PC-9 (cell line): ENCODE measurements around the gene RPL36AL. TPM values are rescaled to one million over a fixed set of nuclear protein-coding genes. Genes with fewer than 3 reads are reported as not detected.

Experiments used
- BruUV-seq: library from RNA; stranded (reverse); fragments of 400-500 nt; replicated peaks from 2 replicates; lab custom pipeline; 2021; lab: Mats Ljungman, UMichigan
- CTCF ChIA-PET: fragments of 300-600 bp; sonication (Branson Sonifier 250); formaldehyde crosslinking; loops from one replicate; lab custom pipeline; 2022; ENCODE audit warnings: antibody characterized with exemption; lab: Charles Lee
- POLR2A ChIA-PET: fragments of 300-600 bp; sonication (Branson Sonifier 250); formaldehyde crosslinking; loops from one replicate; lab custom pipeline; 2022; ENCODE audit warnings: antibody characterized with exemption; ENCODE audit not compliant: unreplicated experiment; lab: Charles Lee
- DNase-seq, 2 experiments: peaks; one replicate each; pipeline versions ENCODE4 v3.0.0 to v3.0.0-alpha.2; 2015 to 2022; ENCODE audit warnings: mixed read lengths in 1 of 2
- H2AFZ ChIP-seq: fragments of 200-600 bp; sonication (generic); 2 replicates; pipeline ENCODE4 v1.8.1; 2017; ENCODE audit warnings: antibody characterized with exemption
- H3F3A ChIP-seq: fragments of 200-600 bp; sonication (generic); 2 replicates; pipeline ENCODE4 v1.8.1; 2017; ENCODE audit warnings: antibody characterized with exemption, mild to moderate bottlenecking, low read depth; ENCODE audit not compliant: insufficient read depth
- H3K27ac ChIP-seq: fragments of 200-600 bp; sonication (generic); 2 replicates; pipeline ENCODE4 v1.6.1; 2016; ENCODE audit warnings: mixed run types
- H3K27me3 ChIP-seq: fragments of 200-600 bp; sonication (generic); 2 replicates; pipeline ENCODE4 v1.6.1; 2016; ENCODE audit warnings: low read depth, mixed run types; ENCODE audit not compliant: insufficient read depth
- H3K36me3 ChIP-seq: fragments of 200-600 bp; sonication (generic); 2 replicates; pipeline ENCODE4 v1.6.1; 2016; ENCODE audit warnings: low read depth, mixed run types
- H3K4me1 ChIP-seq: fragments of 200-600 bp; sonication (generic); replicated peaks from 2 replicates; pipeline ENCODE4 v1.6.1; 2016; ENCODE audit warnings: mixed run types; ENCODE audit not compliant: insufficient read depth
- H3K4me2 ChIP-seq: fragments of 200-600 bp; sonication (generic); 2 replicates; pipeline ENCODE4 v1.6.1; 2017; ENCODE audit warnings: mixed run types
- H3K4me3 ChIP-seq: fragments of 200-600 bp; sonication (generic); 2 replicates; pipeline ENCODE4 v1.6.1; 2016; ENCODE audit warnings: mixed run types
- H3K79me2 ChIP-seq: fragments of 200-600 bp; sonication (generic); 2 replicates; pipeline ENCODE4 v1.6.1; 2017; ENCODE audit warnings: low read depth, mixed run types
- H3K9me2 ChIP-seq: fragments of 200-600 bp; sonication (generic); 2 replicates; pipeline ENCODE4 v1.8.1; 2017; ENCODE audit warnings: mild to moderate bottlenecking; ENCODE audit not compliant: insufficient read depth
- H3K9me3 ChIP-seq: fragments of 200-600 bp; sonication (generic); 2 replicates; pipeline ENCODE4 v1.8.1; 2016; ENCODE audit warnings: low read depth; ENCODE audit not compliant: insufficient read depth
- H4K20me1 ChIP-seq: fragments of 200-600 bp; sonication (generic); 2 replicates; pipeline ENCODE4 v1.8.1; 2017; ENCODE audit not compliant: insufficient read depth
- EZH2 ChIP-seq: fragments of 200-600 bp; sonication (generic); IDR thresholded peaks from 2 replicates; pipeline ENCODE4 v1.8.0; 2017; ENCODE audit warnings: antibody characterized with exemption, low read depth
- intact Hi-C: fragments of 100-400 bp; cut with micrococcal nuclease; formaldehyde crosslinking; loops from one replicate; pipeline ENCODE4 v1.10.0; 2022; ENCODE audit not compliant: unreplicated experiment
- total RNA-seq: library from RNA; stranded (reverse); gene quantifications from 2 replicates; pipeline ENCODE4 v1.2.3, GENCODE V29; 2021
- TF ChIP-seq, protein P1 (sequence below): fragments of 200-600 bp; sonication (generic); conservative IDR thresholded peaks from 2 replicates; pipeline ENCODE4 v1.6.1; 2017; ENCODE audit warnings: mixed run types, antibody characterized with exemption, mild to moderate bottlenecking, moderate library complexity

RPL36AL gene
- total RNA-seq, 1 experiment from 2014 or later: 151 TPM

DNA sequence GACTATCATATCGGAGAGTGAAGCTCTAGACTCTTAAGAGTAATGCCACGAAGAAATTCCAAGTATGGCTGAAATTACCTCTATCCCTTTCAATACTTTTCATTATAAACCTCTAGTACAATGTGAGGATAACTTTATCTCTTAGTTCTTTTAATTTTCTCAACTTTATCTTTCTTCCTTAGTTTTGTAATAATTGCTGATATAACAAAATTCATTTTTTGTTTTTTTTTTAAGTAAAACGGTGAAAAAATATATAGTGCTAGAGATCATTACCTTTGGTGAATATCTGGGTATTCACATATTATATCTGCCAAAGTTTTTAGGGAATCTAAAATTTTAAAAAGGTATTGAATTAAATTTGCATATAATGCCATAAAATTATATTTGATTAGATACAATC, 34.1 kb upstream of the RPL36AL start:
- Histone ChIP-seq H3K9me3 (no peaks in the 10 kb centered on the region), H2AFZ (no peak overlapping the region)

GRCh38 chr14:49653508-49653907, 33.1 kb upstream of the RPL36AL start:
- intact Hi-C loops: no loop called here
- no peak for TF ChIP-seq EZH2
- TF ChIP-seq, protein P1, sequence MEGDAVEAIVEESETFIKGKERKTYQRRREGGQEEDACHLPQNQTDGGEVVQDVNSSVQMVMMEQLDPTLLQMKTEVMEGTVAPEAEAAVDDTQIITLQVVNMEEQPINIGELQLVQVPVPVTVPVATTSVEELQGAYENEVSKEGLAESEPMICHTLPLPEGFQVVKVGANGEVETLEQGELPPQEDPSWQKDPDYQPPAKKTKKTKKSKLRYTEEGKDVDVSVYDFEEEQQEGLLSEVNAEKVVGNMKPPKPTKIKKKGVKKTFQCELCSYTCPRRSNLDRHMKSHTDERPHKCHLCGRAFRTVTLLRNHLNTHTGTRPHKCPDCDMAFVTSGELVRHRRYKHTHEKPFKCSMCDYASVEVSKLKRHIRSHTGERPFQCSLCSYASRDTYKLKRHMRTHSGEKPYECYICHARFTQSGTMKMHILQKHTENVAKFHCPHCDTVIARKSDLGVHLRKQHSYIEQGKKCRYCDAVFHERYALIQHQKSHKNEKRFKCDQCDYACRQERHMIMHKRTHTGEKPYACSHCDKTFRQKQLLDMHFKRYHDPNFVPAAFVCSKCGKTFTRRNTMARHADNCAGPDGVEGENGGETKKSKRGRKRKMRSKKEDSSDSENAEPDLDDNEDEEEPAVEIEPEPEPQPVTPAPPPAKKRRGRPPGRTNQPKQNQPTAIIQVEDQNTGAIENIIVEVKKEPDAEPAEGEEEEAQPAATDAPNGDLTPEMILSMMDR: no peak
- ChIA-PET CTCF (no interaction called here), POLR2A (no interaction called here)
- Histone ChIP-seq H3K4me2 (no peak overlapping the region), H3K27ac (no peak overlapping the region), H3K9me3 (no peaks in the 10 kb centered on the region), H2AFZ (no peak overlapping the region), H4K20me1 (0 out of 2 replicates have a peak, but pooled peaks cover 3% of the 10 kb centered on the region), H3K4me1 (peaks cover 19% of the 10 kb centered on the region), H3K79me2 (peaks cover 5% of the 10 kb centered on the region; the same call in 1 of the 2 replicates), H3K9me2 (no peaks in the 10 kb centered on the region), H3K27me3 (no peaks in the 10 kb centered on the region), H3K36me3 (no peaks in the 10 kb centered on the region), H3K4me3 (no peak overlapping the region), H3F3A (peaks cover 33% of the 10 kb centered on the region)
- BruUV-seq: no TSS peak
- no peak for DNase-seq

More for the DNA sequence above, 34.1 kb upstream of the RPL36AL start:
- DNase-seq: no peak
- Histone ChIP-seq H3K27ac (no peak overlapping the region), H3K36me3 (no peaks in the 10 kb centered on the region), H3K4me1 (peaks cover 29% of the 10 kb centered on the region), H3K4me2 (no peak overlapping the region), H4K20me1 (no peaks in the 10 kb centered on the region), H3K79me2 (peaks cover 5% of the 10 kb centered on the region; the same call in 1 of the 2 replicates), H3K9me2 (no peaks in the 10 kb centered on the region), H3F3A (peaks cover 43% of the 10 kb centered on the region), H3K4me3 (no peak overlapping the region), H3K27me3 (no peaks in the 10 kb centered on the region)
- no peak for TF ChIP-seq EZH2
- TF ChIP-seq, protein P1: no peak
- intact Hi-C loops: no loop called here
- BruUV-seq: no TSS peak
- CTCF ChIA-PET: no interaction called here
- POLR2A ChIA-PET: no interaction called here

DNA sequence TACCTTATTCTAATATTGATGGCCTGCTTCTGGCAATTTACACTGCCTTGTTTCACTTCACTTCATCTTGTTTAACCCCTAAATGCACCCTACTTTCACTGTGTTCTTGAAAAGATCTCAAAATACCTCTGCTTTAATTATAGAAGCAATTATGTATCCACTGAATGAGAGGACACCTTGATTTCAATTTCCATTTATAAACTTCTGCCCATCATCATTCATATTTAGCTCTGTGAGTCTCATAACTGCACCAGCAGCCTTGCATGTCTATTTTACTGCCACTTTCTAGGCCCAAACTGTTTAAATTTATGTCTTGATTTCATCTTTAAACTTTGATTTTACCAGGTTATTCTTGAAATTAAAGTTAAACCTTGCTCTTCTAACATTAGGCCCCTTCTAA, 21.7 kb upstream of the RPL36AL start:
- intact Hi-C loops: no loop called here
- H3K9me3 ChIP-seq: no peaks in the 10 kb centered on the region
- no peak for TF ChIP-seq EZH2
- TF ChIP-seq, protein P1: no peak
- no peaks in the 10 kb centered on the region for H3K9me2 ChIP-seq
- H3K4me1 ChIP-seq: no peaks in the 10 kb centered on the region
- peaks cover 20% of the 10 kb centered on the region; the same call in 1 of the 2 replicates for H3K36me3 ChIP-seq
- H2AFZ ChIP-seq: no peak overlapping the region
- H4K20me1 ChIP-seq: peaks cover 45% of the 10 kb centered on the region
- DNase-seq: no peak
- H3K4me2 ChIP-seq: no peak overlapping the region
- H3F3A ChIP-seq: peaks cover 61% of the 10 kb centered on the region
- ChIA-PET POLR2A (no interaction called here), CTCF (no interaction called here)
- peaks cover 68% of the 10 kb centered on the region for H3K79me2 ChIP-seq
- no peak overlapping the region for H3K4me3 ChIP-seq
- H3K27me3 ChIP-seq: no peaks in the 10 kb centered on the region
- no TSS peak for BruUV-seq
- 0 out of 2 replicates have a peak overlapping the region, but pooled peaks have one; percentile 12 for H3K27ac ChIP-seq
